Measurements from ENCODE around the gene PDX1. TPM values are rescaled to one million over a fixed set of nuclear protein-coding genes. Genes with fewer than 3 reads are reported as not detected.

Gene PDX1
- total RNA-seq, 1 experiment from 2014 or later: 3.4 TPM

- ATAC-seq (no peak), DNase-seq (ENCODE audit: low read depth, low spot score) (no peak)
- Histone ChIP-seq H3K36me3 (ENCODE audit: control insufficient read depth, insufficient read depth, low read length) (no peaks in the 10 kb centered on the region), H3K27me3 (ENCODE audit: control insufficient read depth, insufficient read depth, low read length) (no peaks in the 10 kb centered on the region), H3K4me1 (ENCODE audit: control insufficient read depth, insufficient read depth, low read length) (peaks cover 27% of the 10 kb centered on the region), H3K4me3 (ENCODE audit: low read depth in 2 of 2, low read length in 2 of 2) (peak overlapping the region; percentile 40 to 60), H3K27ac (ENCODE audit: low read length) (peak overlapping the region; percentile 63), H3K9me3 (ENCODE audit: control insufficient read depth, insufficient read depth, low read depth, low read length) (no peaks in the 10 kb centered on the region)
- CTCF ChIA-PET: interaction anchor here (0.6 to 1.7 kb wide), 2 partner anchors 129 to 756 kb away, joined by 9 to 10 read pairs; no protein-coding TSS in a partner anchor
- no peak for TF ChIP-seq CTCF (IDR thresholded peaks at IDR 0.05)
- TF ChIP-seq POLR2AphosphoS5 (IDR thresholded peaks at IDR 0.05; ENCODE audit: low read depth, low read length): no peak
- no peak for TF ChIP-seq TCF7L2 (IDR thresholded peaks at IDR 0.05; ENCODE audit: low read depth, low read length)
- TF ChIP-seq REST (IDR thresholded peaks at IDR 0.05; ENCODE audit: insufficient read depth in 1 of 2, low read depth in 2 of 2, low read length in 1 of 2): no peak
- no peak for TF ChIP-seq SIN3A (IDR thresholded peaks at IDR 0.05; ENCODE audit: borderline replicate concordance, insufficient read depth, low read depth, low read length)
- no TSS peak for BruUV-seq (replicated peaks)
- intact Hi-C loops (cut with micrococcal nuclease; ENCODE audit: unreplicated experiment): loop anchor here (10.0 kb wide), 1 partner anchor 595 kb away; no protein-coding TSS in a partner anchor
- POLR2A ChIA-PET: no interaction called here
- in situ Hi-C loops (cut with HindIII; ENCODE audit: low pct_unique_long_range_greater_than_20kb, low sequenced_read_pairs): loop anchor here (25.0 kb wide), 1 partner anchor 123 kb away; no protein-coding TSS in a partner anchor
Measured at GRCh38 chr13:27959976-27960361, 40.2 kb downstream of the PDX1 start.

- no peaks in the 10 kb centered on the region for H3K27me3 ChIP-seq (ENCODE audit: control insufficient read depth, insufficient read depth, low read length)
- in situ Hi-C loops (cut with HindIII; ENCODE audit: low pct_unique_long_range_greater_than_20kb, low sequenced_read_pairs) (loop anchor here (25.0 kb wide), 1 partner anchor 123 kb away; no protein-coding TSS in a partner anchor), intact Hi-C loops (cut with micrococcal nuclease; ENCODE audit: unreplicated experiment) (no loop called here)
- ChIA-PET CTCF (interaction anchor here (0.6 to 1.7 kb wide), 3 partner anchors 9 to 756 kb away, joined by 3 to 10 read pairs (median 9); no protein-coding TSS in a partner anchor), POLR2A (no interaction called here)
- peak overlapping the region; percentile 40 to 60 for H3K4me3 ChIP-seq (ENCODE audit: low read depth in 2 of 2, low read length in 2 of 2)
- H3K36me3 ChIP-seq (ENCODE audit: control insufficient read depth, insufficient read depth, low read length): no peaks in the 10 kb centered on the region
- no peak for TF ChIP-seq REST (IDR thresholded peaks at IDR 0.05; ENCODE audit: insufficient read depth in 1 of 2, low read depth in 2 of 2, low read length in 1 of 2)
- TF ChIP-seq TCF7L2 (IDR thresholded peaks at IDR 0.05; ENCODE audit: low read depth, low read length): 0 out of 2 replicates have a peak, but pooled peaks have one; percentile 35
- TF ChIP-seq CTCF (IDR thresholded peaks at IDR 0.05): peak; percentile 83
- DNase-seq (ENCODE audit: low read depth, low spot score): no peak
- BruUV-seq (replicated peaks): no TSS peak
- no peaks in the 10 kb centered on the region for H3K9me3 ChIP-seq (ENCODE audit: control insufficient read depth, insufficient read depth, low read depth, low read length)
- H3K4me1 ChIP-seq (ENCODE audit: control insufficient read depth, insufficient read depth, low read length): peaks cover 31% of the 10 kb centered on the region
- ATAC-seq: peak; percentile 90
- peak overlapping the region; percentile 63; the same call in 1 of the 2 replicates for H3K27ac ChIP-seq (ENCODE audit: low read length)
Measured at GRCh38 chr13:27960362-27961226, 40.8 kb downstream of the PDX1 start.
